ENCODE measurements around the gene XPO5.

Gene XPO5

DNA sequence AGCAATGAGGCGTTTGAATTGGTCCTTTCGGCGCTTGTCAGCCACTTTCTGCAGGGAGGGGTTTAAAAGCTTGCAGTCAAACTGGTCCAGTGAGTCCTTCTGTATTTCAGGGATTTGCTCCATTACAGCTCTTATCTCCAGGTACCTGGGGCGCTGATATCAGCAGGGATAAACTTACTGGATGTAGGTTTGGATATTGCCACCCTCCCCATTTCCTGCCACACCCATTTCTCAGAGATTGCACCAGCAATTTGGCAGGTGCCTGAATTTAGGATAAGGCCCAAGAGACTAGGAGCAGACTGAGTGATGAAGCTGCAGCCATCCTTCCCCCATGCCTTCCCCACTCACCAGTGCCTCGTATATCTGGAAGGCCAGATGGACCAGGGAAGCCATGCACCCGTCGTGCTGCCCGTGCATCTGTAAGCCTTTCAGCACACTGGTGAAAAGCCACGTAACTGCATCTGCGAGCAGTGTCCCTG lies 51.3 kb downstream of the XPO5 start:
- WGBS (ENCODE audit: extremely low coverage, insufficient coverage, insufficient read length), result no CpG with 5 or more reads among the region's 10 CpGs
- Histone ChIP-seq H3K4me3 (ENCODE audit: low read depth, low read length) (no peak overlapping the region), H3K36me3 (ENCODE audit: control insufficient read depth in 1 of 2, insufficient read depth in 2 of 2, low read length in 2 of 2) (peaks cover 52 to 80% of the 10 kb centered on the region in 2 experiments), H3K9me3 (ENCODE audit: insufficient read depth, low read depth, low read length) (no peaks in the 10 kb centered on the region), H3K27ac (ENCODE audit: low read depth, low read length) (no peak overlapping the region), H3K18ac (ENCODE audit: low read length) (no peak overlapping the region), H3K9ac (ENCODE audit: low read length) (no peak overlapping the region), H2BK5ac (ENCODE audit: low read depth, low read length, poor library complexity) (no peak overlapping the region), H2BK12ac (ENCODE audit: low read length) (no peak overlapping the region), H3K23ac (ENCODE audit: low read length) (no peak overlapping the region), H3K14ac (ENCODE audit: low read length) (no peak overlapping the region), H3K4ac (ENCODE audit: low read depth, low read length) (no peak overlapping the region), H3K79me1 (ENCODE audit: low read length) (no peaks in the 10 kb centered on the region), H2AFZ (ENCODE audit: insufficient read depth, low read length, poor library complexity) (no peak overlapping the region), H2AK5ac (ENCODE audit: low read length) (no peak overlapping the region), H3K79me2 (ENCODE audit: control insufficient read depth, insufficient read depth, low read length, poor library complexity) (no peaks in the 10 kb centered on the region), H3K27me3 (ENCODE audit: insufficient read depth, low read length) (no peaks in the 10 kb centered on the region), H4K91ac (ENCODE audit: low read depth, low read length) (no peak overlapping the region), H4K8ac (ENCODE audit: low read depth, low read length) (no peak overlapping the region), H4K12ac (ENCODE audit: low read depth, low read length) (no peak overlapping the region), H3K4me2 (ENCODE audit: low read length) (no peak overlapping the region), H3K4me1 (ENCODE audit: control insufficient read depth in 1 of 2, insufficient read depth in 2 of 2, low read length in 2 of 2) (peaks cover 4 to 11% of the 10 kb centered on the region in 2 experiments), H2BK120ac (ENCODE audit: insufficient read depth, low read length, poor library complexity) (no peak overlapping the region)
- peak; percentile 49 to 76 for DNase-seq

DNA sequence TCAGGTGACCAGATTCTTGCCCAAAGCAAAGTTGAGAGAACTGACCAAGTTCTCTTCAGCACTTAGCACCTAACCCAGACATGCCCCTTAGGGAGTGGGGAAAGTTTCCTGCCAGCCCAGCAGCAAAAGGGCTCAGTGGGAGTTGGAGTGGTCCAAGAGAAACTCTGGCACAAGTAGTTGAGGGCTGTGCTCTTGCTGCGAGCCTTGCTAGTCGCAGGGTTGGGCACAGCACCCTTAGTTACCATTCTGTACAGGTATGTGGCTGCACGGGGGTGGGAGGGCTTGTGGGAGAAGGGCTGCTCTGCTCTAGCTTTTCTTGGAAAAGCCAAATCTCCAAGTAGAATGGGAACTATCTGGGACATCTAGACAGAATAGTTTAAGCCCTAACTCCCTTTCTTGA lies 52.6 kb downstream of the XPO5 start:
- H3K79me1 ChIP-seq (ENCODE audit: low read length), result no peaks in the 10 kb centered on the region
- no peak overlapping the region for H2BK120ac ChIP-seq (ENCODE audit: insufficient read depth, low read length, poor library complexity)
- DNase-seq, result no peak
- no peak overlapping the region for H3K9ac ChIP-seq (ENCODE audit: low read length)
- no peak overlapping the region for H3K27ac ChIP-seq (ENCODE audit: low read depth, low read length)
- no peaks in the 10 kb centered on the region for H3K79me2 ChIP-seq (ENCODE audit: control insufficient read depth, insufficient read depth, low read length, poor library complexity)
- no peak overlapping the region for H3K4me2 ChIP-seq (ENCODE audit: low read length)
- no peak overlapping the region for H4K8ac ChIP-seq (ENCODE audit: low read depth, low read length)
- H3K18ac ChIP-seq (ENCODE audit: low read length), result no peak overlapping the region
- no peak overlapping the region for H3K23ac ChIP-seq (ENCODE audit: low read length)
- H3K14ac ChIP-seq (ENCODE audit: low read length), result no peak overlapping the region
- WGBS (ENCODE audit: extremely low coverage, insufficient coverage, insufficient read length), result no CpG with 5 or more reads among the region's 3 CpGs
- no peak overlapping the region for H3K4ac ChIP-seq (ENCODE audit: low read depth, low read length)
- H3K36me3 ChIP-seq (ENCODE audit: control insufficient read depth in 1 of 2, insufficient read depth in 2 of 2, low read length in 2 of 2), result peaks cover 54 to 77% of the 10 kb centered on the region in 2 experiments
- H4K91ac ChIP-seq (ENCODE audit: low read depth, low read length), result no peak overlapping the region
- no peak overlapping the region for H2AFZ ChIP-seq (ENCODE audit: insufficient read depth, low read length, poor library complexity)
- peaks cover 4 to 7% of the 10 kb centered on the region in 2 experiments for H3K4me1 ChIP-seq (ENCODE audit: control insufficient read depth in 1 of 2, insufficient read depth in 2 of 2, low read length in 2 of 2)
- no peak overlapping the region for H2BK5ac ChIP-seq (ENCODE audit: low read depth, low read length, poor library complexity)
- H3K4me3 ChIP-seq (ENCODE audit: low read depth, low read length), result no peak overlapping the region
- no peaks in the 10 kb centered on the region for H3K27me3 ChIP-seq (ENCODE audit: insufficient read depth, low read length)
- no peak overlapping the region for H2BK12ac ChIP-seq (ENCODE audit: low read length)
- no peak overlapping the region for H2AK5ac ChIP-seq (ENCODE audit: low read length)
- no peaks in the 10 kb centered on the region for H3K9me3 ChIP-seq (ENCODE audit: insufficient read depth, low read depth, low read length)
- H4K12ac ChIP-seq (ENCODE audit: low read depth, low read length), result no peak overlapping the region

DNA sequence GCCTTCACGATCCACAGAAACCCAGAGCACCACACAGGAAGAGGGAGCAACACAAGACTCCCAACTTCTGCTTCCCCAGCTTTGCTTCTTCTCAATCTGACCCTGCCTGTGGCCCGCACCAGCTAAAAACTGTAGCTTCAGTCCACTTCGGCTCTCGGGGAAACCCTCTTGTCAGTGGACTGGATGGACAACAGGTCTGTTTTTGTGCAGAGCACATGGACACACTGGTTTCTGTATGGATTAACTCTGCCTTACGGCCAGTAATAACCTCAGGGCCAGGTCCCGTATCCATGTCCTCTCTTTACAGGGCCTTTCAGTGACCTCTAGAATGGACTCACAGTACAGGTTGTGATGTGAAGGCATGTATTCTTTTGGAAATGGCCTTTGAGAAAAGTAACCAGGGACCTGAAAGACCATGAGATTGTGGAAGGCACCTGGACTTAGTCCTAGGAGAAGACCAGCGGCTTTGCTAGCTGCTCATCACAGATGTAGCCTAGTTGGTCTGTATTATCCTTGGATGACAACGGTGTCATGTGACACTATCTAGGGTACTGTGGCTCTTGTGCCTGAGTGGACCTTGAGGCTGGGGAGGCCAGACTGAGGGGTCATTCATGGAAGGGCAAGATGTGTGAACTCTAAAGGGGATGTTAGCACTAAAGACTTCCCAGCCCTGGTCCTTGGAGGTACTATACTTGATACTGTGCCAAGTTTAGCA lies 53.1 kb downstream of the XPO5 start:
- Histone ChIP-seq H2BK120ac (ENCODE audit: insufficient read depth, low read length, poor library complexity) (no peak overlapping the region), H2AK5ac (ENCODE audit: low read length) (no peak overlapping the region), H4K12ac (ENCODE audit: low read depth, low read length) (no peak overlapping the region), H3K18ac (ENCODE audit: low read length) (no peak overlapping the region), H3K4me2 (ENCODE audit: low read length) (no peak overlapping the region), H3K9ac (ENCODE audit: low read length) (no peak overlapping the region), H2AFZ (ENCODE audit: insufficient read depth, low read length, poor library complexity) (no peak overlapping the region), H3K14ac (ENCODE audit: low read length) (no peak overlapping the region), H3K79me2 (ENCODE audit: control insufficient read depth, insufficient read depth, low read length, poor library complexity) (no peaks in the 10 kb centered on the region), H3K27ac (ENCODE audit: low read depth, low read length) (no peak overlapping the region), H3K36me3 (ENCODE audit: control insufficient read depth in 1 of 2, insufficient read depth in 2 of 2, low read length in 2 of 2) (peaks cover 52 to 73% of the 10 kb centered on the region in 2 experiments), H3K23ac (ENCODE audit: low read length) (no peak overlapping the region), H4K91ac (ENCODE audit: low read depth, low read length) (no peak overlapping the region), H3K79me1 (ENCODE audit: low read length) (no peaks in the 10 kb centered on the region), H3K4me1 (ENCODE audit: control insufficient read depth in 1 of 2, insufficient read depth in 2 of 2, low read length in 2 of 2) (peaks cover 7 to 11% of the 10 kb centered on the region in 2 experiments), H3K4me3 (ENCODE audit: low read depth, low read length) (no peak overlapping the region), H3K4ac (ENCODE audit: low read depth, low read length) (no peak overlapping the region), H4K8ac (ENCODE audit: low read depth, low read length) (no peak overlapping the region), H3K27me3 (ENCODE audit: insufficient read depth, low read length) (no peaks in the 10 kb centered on the region), H2BK5ac (ENCODE audit: low read depth, low read length, poor library complexity) (no peak overlapping the region), H2BK12ac (ENCODE audit: low read length) (no peak overlapping the region), H3K9me3 (ENCODE audit: insufficient read depth, low read depth, low read length) (no peaks in the 10 kb centered on the region)
- DNase-seq, result no peak
- WGBS (ENCODE audit: extremely low coverage, insufficient coverage, insufficient read length), result no CpG with 5 or more reads among the region's 8 CpGs

GRCh38 chr6:43521836-43522235 lies 54.0 kb downstream of the XPO5 start:
- Histone ChIP-seq H3K4me1 (ENCODE audit: control insufficient read depth in 1 of 2, insufficient read depth in 2 of 2, low read length in 2 of 2) (peaks cover 7 to 11% of the 10 kb centered on the region in 2 experiments), H3K79me1 (ENCODE audit: low read length) (peaks cover 3% of the 10 kb centered on the region), H3K27ac (ENCODE audit: low read depth, low read length) (no peak overlapping the region), H3K4me3 (ENCODE audit: low read depth, low read length) (no peak overlapping the region), H2BK12ac (ENCODE audit: low read length) (no peak overlapping the region), H3K14ac (ENCODE audit: low read length) (no peak overlapping the region), H3K27me3 (ENCODE audit: insufficient read depth, low read length) (no peaks in the 10 kb centered on the region), H3K79me2 (ENCODE audit: control insufficient read depth, insufficient read depth, low read length, poor library complexity) (peaks cover 6% of the 10 kb centered on the region), H4K8ac (ENCODE audit: low read depth, low read length) (no peak overlapping the region), H2AK5ac (ENCODE audit: low read length) (no peak overlapping the region), H2AFZ (ENCODE audit: insufficient read depth, low read length, poor library complexity) (no peak overlapping the region), H3K9ac (ENCODE audit: low read length) (no peak overlapping the region), H3K18ac (ENCODE audit: low read length) (no peak overlapping the region), H2BK120ac (ENCODE audit: insufficient read depth, low read length, poor library complexity) (no peak overlapping the region), H3K4ac (ENCODE audit: low read depth, low read length) (no peak overlapping the region), H3K23ac (ENCODE audit: low read length) (no peak overlapping the region), H2BK5ac (ENCODE audit: low read depth, low read length, poor library complexity) (no peak overlapping the region), H4K12ac (ENCODE audit: low read depth, low read length) (no peak overlapping the region), H3K4me2 (ENCODE audit: low read length) (no peak overlapping the region), H4K91ac (ENCODE audit: low read depth, low read length) (no peak overlapping the region), H3K36me3 (ENCODE audit: control insufficient read depth in 1 of 2, insufficient read depth in 2 of 2, low read length in 2 of 2) (peaks cover 46 to 67% of the 10 kb centered on the region in 2 experiments), H3K9me3 (ENCODE audit: insufficient read depth, low read depth, low read length) (no peaks in the 10 kb centered on the region)
- no CpG with 5 or more reads among the region's 2 CpGs for WGBS (ENCODE audit: extremely low coverage, insufficient coverage, insufficient read length)
- DNase-seq, result no peak

All from trophoblast cell (in vitro differentiated cells and primary cell).